Lung (tissue), 12 donors: Measurements from ENCODE around the gene ASS1. TPM values are rescaled to one million over a fixed set of nuclear protein-coding genes. Genes with fewer than 3 reads are reported as not detected.

Experiments used
- ATAC-seq: fragments of 200-7000 bp; cut with Tn5 transposase; one replicate; pipeline ENCODE4 v1.9.1; 2020; ENCODE audit warnings: moderate number of reproducible peaks; ENCODE audit not compliant: insufficient read depth, low FRiP score
- DNase-seq, 3 donors: peaks; one replicate each; pipeline ENCODE4 v3.0.0-alpha.2; 2013 to 2017
- H3K27ac ChIP-seq, 2 donors: one replicate each; pipeline ENCODE4 v1.5.1; 2013; ENCODE audit warnings: mild to moderate bottlenecking in 2 of 2, moderate library complexity in 2 of 2, control low read depth in 1 of 2, inconsistent platforms in 1 of 2, low read depth in 1 of 2, low read length in 1 of 2
- H3K27me3 ChIP-seq, 3 donors: one replicate each; pipeline ENCODE4 v1.5.1; 2013; ENCODE audit warnings: low read length in 2 of 3; ENCODE audit not compliant: control insufficient read depth in 3 of 3, insufficient read depth in 3 of 3
- H3K36me3 ChIP-seq, 4 donors: one replicate each; pipeline ENCODE4 v1.5.1; 2013; ENCODE audit warnings: low read length in 4 of 4, mild to moderate bottlenecking in 1 of 4, moderate library complexity in 1 of 4; ENCODE audit not compliant: control insufficient read depth in 4 of 4, insufficient read depth in 4 of 4
- H3K4me1 ChIP-seq, 5 donors: one replicate each; pipeline ENCODE4 v1.5.1; 2013; ENCODE audit warnings: low read length in 5 of 5, mild to moderate bottlenecking in 2 of 5, moderate library complexity in 1 of 5; ENCODE audit not compliant: control insufficient read depth in 5 of 5, insufficient read depth in 5 of 5
- H3K4me3 ChIP-seq: one replicate; pipeline ENCODE4 v1.5.1; 2013; ENCODE audit warnings: mild to moderate bottlenecking, control low read depth, moderate library complexity
- H3K9ac ChIP-seq, 2 donors: one replicate each; pipeline ENCODE4 v1.5.1; 2013; ENCODE audit warnings: low read length in 2 of 2, control low read depth in 1 of 2; ENCODE audit not compliant: insufficient read depth in 1 of 2
- H3K9me3 ChIP-seq, 4 donors: one replicate each; pipeline ENCODE4 v1.5.1; 2013; ENCODE audit warnings: low read length in 3 of 4, mild to moderate bottlenecking in 1 of 4, moderate library complexity in 1 of 4; ENCODE audit not compliant: control insufficient read depth in 4 of 4, insufficient read depth in 3 of 4
- CTCF ChIP-seq: IDR thresholded peaks from 2 replicates; pipeline ENCODE4 v1.5.1; 2012; ENCODE audit warnings: mild to moderate bottlenecking; ENCODE audit errors: control extremely low read depth, extremely low read depth
- WGBS, 2 donors: extraction: QIAGEN DNeasy Blood & Tissue Kit; methylation state at CpG; one replicate each; pipeline ENCODE4 v1.1.7; 2013; 5-methylcytosine and 5-hydroxymethylcytosine counted together
- polyA plus RNA-seq, 2 donors: library from polyadenylated mRNA; stranded (reverse); fragments of 200-250 nt; gene quantifications; one replicate each; pipeline ENCODE4 v1.2.1, GENCODE V29; 2013
- total RNA-seq, 2 donors: library from RNA; depleted of rRNA in 1 of 2; stranded (reverse); fragments of >200 nt in 1 of 2; gene quantifications; one replicate each; pipeline ENCODE4 v1.2.1, GENCODE V29; 2014 to 2021
- donor health status: control.
- donor health status: control.
- donor health status: Bipolar disorder and iron deficiency.
- donor health status: healthy.
- donor health status: DM: yes; HTN: yes; CAD: no.

The ASS1 gene
- total and polyA plus RNA-seq, 4 donors: 51.2 to 165 (median 112) TPM

- no peak for ATAC-seq
- peak in 2 of 3 donors; percentile 8 to 12 for DNase-seq
- Histone ChIP-seq H3K9ac (no peak overlapping the region), H3K36me3 (no peaks in the 10 kb centered on the region), H3K9me3 (peaks cover 0 to 2% (median 0%) of the 10 kb centered on the region in 4 donors), H3K4me1 (no peaks in the 10 kb centered on the region), H3K27ac (no peak overlapping the region), H3K27me3 (peaks cover 0 to 4% (median 0%) of the 10 kb centered on the region in 3 donors), H3K4me3 (no peak overlapping the region)
- WGBS, 2 donors: 54 to 59% methylated on average over 7 of the region's 7 CpGs
- no peak for TF ChIP-seq CTCF
Observed at GRCh38 chr9:130522233-130522808, 77.6 kb downstream of the ASS1 start.

- peaks cover 0 to 9% (median 0%) of the 10 kb centered on the region in 3 donors for H3K27me3 ChIP-seq
- 46 to 59% methylated on average over 12 of the region's 12 CpGs for WGBS, 2 donors
Observed at GRCh38 chr9:130523921-130524320, 79.2 kb downstream of the ASS1 start.

GRCh38 chr9:130526193-130526853 lies 81.6 kb downstream of the ASS1 start:
- no peak for ATAC-seq
- peaks cover 0 to 13% (median 0%) of the 10 kb centered on the region in 3 donors for H3K27me3 ChIP-seq
- DNase-seq: no peak
- 77 to 81% methylated on average over 18 of the region's 18 CpGs for WGBS, 2 donors
- H3K4me1 ChIP-seq: no peaks in the 10 kb centered on the region
- H3K9ac ChIP-seq: no peak overlapping the region
- H3K36me3 ChIP-seq: no peaks in the 10 kb centered on the region
- H3K9me3 ChIP-seq: peaks cover 0 to 2% (median 0%) of the 10 kb centered on the region in 4 donors
- no peak for TF ChIP-seq CTCF
- H3K4me3 ChIP-seq: no peak overlapping the region
- no peak overlapping the region for H3K27ac ChIP-seq

More at GRCh38 chr9:130523921-130524320, 79.2 kb downstream of the ASS1 start:
- DNase-seq (no peak), ATAC-seq (no peak)
- H3K9me3 ChIP-seq: peaks cover 0 to 2% (median 0%) of the 10 kb centered on the region in 4 donors
- no peak for TF ChIP-seq CTCF
- no peaks in the 10 kb centered on the region for H3K36me3 ChIP-seq
- no peak overlapping the region for H3K27ac ChIP-seq
- H3K9ac ChIP-seq: no peak overlapping the region
- H3K4me1 ChIP-seq: no peaks in the 10 kb centered on the region
- H3K4me3 ChIP-seq: no peak overlapping the region
